Mesodermal cell (in vitro differentiated cells): ENCODE measurements around the gene CACNA1C.

ENCODE experiments used
- H3K27ac ChIP-seq: 2 replicates; pipeline ENCODE4 v1.7.0; 2013; ENCODE audit warnings: mild to moderate bottlenecking, low read depth, low read length, moderate library complexity; ENCODE audit not compliant: severe bottlenecking
- H3K36me3 ChIP-seq: 2 replicates; pipeline ENCODE4 v1.7.1; 2013; ENCODE audit warnings: mild to moderate bottlenecking, low read length, moderate library complexity; ENCODE audit not compliant: control insufficient read depth, insufficient read depth
- H3K4me1 ChIP-seq: one replicate; pipeline ENCODE4 v1.7.1; 2013; ENCODE audit warnings: mild to moderate bottlenecking, low read length; ENCODE audit not compliant: insufficient read depth, control insufficient read depth, poor library complexity, severe bottlenecking
- H3K4me3 ChIP-seq: 2 replicates; pipeline ENCODE4 v1.7.0; 2013; ENCODE audit warnings: low read length, control low read depth, mild to moderate bottlenecking; ENCODE audit not compliant: insufficient read depth, poor library complexity, severe bottlenecking; ENCODE audit errors: extremely low read depth
- H3K9me3 ChIP-seq: 2 replicates; pipeline ENCODE4 v1.7.1; 2013; ENCODE audit warnings: mild to moderate bottlenecking, low read length, moderate library complexity; ENCODE audit not compliant: control insufficient read depth
- WGBS, 2 experiments: methylation state at CpG; one replicate each; pipeline ENCODE4 v1.1.5; 2013; ENCODE audit warnings: missing lambda C conversion rate in 2 of 2; ENCODE audit not compliant: insufficient coverage in 2 of 2; 5-methylcytosine and 5-hydroxymethylcytosine counted together

Gene CACNA1C

DNA sequence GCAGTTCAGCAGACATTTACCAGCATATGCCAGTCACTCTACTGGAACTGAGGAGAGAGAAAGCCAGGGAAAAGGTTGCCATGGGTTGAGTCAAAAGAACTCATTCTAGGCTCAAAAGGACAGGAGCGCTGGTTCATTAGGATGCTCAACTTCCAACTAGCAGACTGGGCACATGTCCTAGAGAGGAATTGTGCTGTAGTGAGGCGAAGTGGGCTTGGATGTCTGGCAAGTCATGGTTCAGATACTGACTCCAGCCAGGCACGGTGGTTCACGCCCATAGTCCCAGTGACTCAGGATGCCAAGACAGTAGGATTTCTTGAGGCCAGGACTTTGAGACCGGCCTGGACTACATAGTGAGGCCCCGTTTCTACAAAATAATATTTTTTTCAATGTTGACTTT is 281.5 kb downstream of the CACNA1C start:
- Histone ChIP-seq H3K4me1 (peaks cover 65% of the 10 kb centered on the region), H3K4me3 (no peak overlapping the region), H3K36me3 (no peaks in the 10 kb centered on the region), H3K27ac (no peak overlapping the region), H3K9me3 (no peaks in the 10 kb centered on the region)
- WGBS, 2 experiments = 97 to 100% methylated on average over 3 to 4 of the region's 6 CpGs

DNA sequence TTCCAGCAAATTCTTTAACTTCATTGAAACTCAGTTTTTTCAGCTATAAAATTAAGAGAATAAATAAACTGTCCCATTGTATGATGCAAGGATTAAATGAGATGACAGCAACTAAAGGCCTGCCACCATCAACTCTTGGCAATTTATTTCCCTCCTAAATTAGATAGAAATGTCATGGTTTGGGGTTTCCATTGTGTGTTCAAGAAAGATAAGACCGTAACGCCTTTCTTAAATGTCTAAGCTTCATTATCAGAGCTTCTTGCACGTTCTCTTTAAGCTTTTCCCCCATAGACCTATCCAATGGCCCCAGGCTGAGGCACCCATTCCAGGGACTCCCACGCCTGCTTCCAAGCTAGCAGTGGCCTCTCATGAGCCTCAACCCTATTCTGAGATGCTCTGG is 281.9 kb downstream of the CACNA1C start:
- 100% methylated on average over 2 of the region's 4 CpGs; no CpG with 5 or more reads in 1 of the 2 experiments for WGBS, 2 experiments
- no peak overlapping the region for H3K4me3 ChIP-seq
- no peaks in the 10 kb centered on the region for H3K36me3 ChIP-seq
- H3K27ac ChIP-seq = peak overlapping the region; percentile 91
- H3K9me3 ChIP-seq = no peaks in the 10 kb centered on the region
- H3K4me1 ChIP-seq = peaks cover 65% of the 10 kb centered on the region

DNA sequence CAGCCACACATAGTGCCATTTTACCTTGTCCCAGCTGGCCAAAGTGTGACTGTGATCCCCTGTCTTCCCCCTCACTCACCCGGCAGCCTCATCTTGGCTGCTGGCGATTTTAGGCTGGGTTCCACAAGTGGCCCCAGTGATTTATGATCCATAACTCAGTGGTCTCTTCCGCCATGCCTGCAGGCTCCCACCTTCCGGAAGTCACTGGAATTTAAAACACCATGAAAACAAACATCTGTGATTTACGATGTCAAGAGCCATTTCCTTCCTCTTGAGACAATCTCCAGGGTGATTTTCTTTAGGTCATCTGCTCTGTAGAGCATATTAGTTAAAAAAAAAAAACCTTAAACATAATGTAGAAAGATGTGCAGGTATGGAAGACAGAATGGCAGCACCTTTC is 282.3 kb downstream of the CACNA1C start:
- H3K4me3 ChIP-seq = no peak overlapping the region
- peak overlapping the region; percentile 91 for H3K27ac ChIP-seq
- WGBS, 2 experiments = 91 to 96% methylated on average over 4 of the region's 5 CpGs
- no peaks in the 10 kb centered on the region for H3K9me3 ChIP-seq
- H3K36me3 ChIP-seq = no peaks in the 10 kb centered on the region
- H3K4me1 ChIP-seq = peaks cover 65% of the 10 kb centered on the region

DNA sequence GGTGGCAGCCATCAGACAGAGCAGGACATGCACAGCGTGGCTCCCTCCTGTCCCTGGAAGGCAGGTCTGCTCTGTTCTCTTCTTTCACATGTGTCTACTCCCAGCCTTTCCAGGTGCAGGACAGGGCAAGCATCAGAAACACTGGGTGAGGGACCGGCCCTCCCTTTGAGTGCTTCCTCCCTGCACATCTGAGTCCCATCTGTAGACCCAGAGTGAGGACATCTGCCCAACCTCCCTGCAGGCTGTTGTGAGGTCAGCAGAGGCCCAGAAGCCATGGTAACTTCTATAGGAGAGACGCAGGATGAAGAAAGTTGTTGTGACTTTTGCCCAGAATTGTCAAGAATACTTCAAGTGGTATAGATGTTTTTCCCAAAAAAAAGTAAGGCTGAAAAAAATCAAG is 282.7 kb downstream of the CACNA1C start:
- WGBS, 2 experiments = 82 to 87% methylated on average over 3 of the region's 3 CpGs
- H3K4me3 ChIP-seq = no peak overlapping the region
- H3K36me3 ChIP-seq = no peaks in the 10 kb centered on the region
- no peaks in the 10 kb centered on the region for H3K9me3 ChIP-seq
- peaks cover 65% of the 10 kb centered on the region for H3K4me1 ChIP-seq
- peak overlapping the region; percentile 91 for H3K27ac ChIP-seq

DNA sequence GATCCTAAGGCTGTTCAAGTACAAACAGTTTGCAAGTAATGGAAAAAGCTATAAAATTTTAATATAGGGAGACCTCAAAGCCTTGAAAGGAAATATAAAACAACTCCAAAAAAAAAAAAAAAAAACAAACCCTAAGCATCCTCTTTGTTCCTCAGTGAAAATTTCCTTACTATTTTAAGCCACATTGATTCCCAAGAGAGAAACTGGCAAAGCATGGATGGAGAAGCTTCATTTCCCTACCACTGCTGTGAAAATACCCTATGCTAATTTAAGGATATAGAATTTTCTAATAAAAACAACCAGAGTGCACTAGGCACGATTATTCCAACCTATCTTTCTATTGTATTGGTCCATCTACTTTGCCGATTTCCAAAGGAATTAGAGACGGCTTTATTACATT is 283.1 kb downstream of the CACNA1C start:
- H3K4me1 ChIP-seq = peaks cover 65% of the 10 kb centered on the region
- no peaks in the 10 kb centered on the region for H3K9me3 ChIP-seq
- H3K4me3 ChIP-seq = no peak overlapping the region
- peak overlapping the region; percentile 91 for H3K27ac ChIP-seq
- no CpG with 5 or more reads among the region's 3 CpGs for WGBS, 2 experiments
- no peaks in the 10 kb centered on the region for H3K36me3 ChIP-seq

DNA sequence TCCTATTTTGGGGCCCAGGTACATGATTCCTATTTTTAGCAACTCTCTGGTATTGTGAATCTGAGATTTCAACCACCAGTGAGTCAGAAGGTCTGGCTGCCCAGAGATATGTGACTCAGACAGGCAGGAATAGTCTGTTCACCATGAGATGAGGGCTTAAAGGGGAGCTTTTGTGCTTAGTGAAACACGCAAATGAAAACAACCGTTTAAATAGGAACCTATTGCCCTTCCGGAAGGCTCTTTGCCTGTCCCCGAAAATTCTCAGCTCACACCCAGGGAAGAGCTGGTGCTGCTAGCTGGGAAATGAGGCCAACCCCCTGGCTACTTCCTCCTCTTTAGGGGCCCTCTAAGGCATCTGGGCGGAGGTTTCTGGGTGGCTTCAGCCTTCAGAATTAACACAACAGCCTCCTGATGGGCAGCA is 283.6 kb downstream of the CACNA1C start:
- 57 to 71% methylated on average over 3 to 4 of the region's 5 CpGs for WGBS, 2 experiments
- H3K36me3 ChIP-seq = no peaks in the 10 kb centered on the region
- no peaks in the 10 kb centered on the region for H3K9me3 ChIP-seq
- peaks cover 68% of the 10 kb centered on the region for H3K4me1 ChIP-seq
- H3K27ac ChIP-seq = peak overlapping the region; percentile 91
- no peak overlapping the region for H3K4me3 ChIP-seq

DNA sequence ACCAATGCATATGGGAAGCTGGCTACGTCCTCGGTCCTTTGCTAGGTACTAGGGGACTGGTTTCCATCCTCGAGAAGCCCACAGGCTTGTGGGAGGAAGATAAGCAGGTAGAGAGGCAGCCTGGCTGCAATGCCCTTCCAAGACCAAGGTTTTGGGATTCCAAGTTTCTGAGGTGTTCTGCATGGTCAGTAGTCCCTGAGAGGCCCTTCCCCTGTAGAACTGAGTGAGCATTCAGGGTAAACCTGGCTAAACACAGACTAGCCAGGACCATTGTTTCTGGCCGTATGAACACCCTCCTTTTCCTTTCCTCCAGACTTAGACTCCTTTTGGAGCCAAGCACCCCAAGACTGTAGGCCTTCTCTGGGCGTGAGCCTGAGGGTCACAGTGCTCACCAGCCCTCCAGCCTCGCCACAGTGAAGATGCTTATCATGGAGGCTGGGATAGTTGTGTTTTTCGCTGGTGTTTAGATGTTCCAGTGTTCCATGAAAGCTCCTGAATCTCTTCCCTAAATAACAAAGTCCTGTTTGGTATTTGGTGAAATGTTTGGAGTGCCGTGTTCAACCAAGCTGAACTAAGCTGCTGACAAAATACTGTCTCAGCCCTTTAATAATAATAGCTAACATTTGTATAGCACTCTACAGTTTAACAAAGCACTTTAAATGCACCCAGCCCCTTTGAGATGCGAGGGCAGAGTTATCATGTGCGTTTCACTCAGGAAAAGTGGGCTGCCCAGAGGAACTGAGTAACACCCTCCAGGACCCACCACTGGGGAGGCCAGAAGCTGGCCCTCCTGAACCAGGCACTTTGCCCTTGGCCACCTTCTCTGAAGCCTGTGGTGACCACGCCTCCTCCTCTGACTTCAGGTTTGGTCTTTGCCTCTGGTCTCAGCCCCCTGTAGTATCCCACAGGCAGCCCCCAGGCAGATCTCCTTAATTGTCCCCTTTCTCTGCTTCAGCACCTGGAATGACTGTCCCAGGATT is 284.5 kb downstream of the CACNA1C start:
- Histone ChIP-seq H3K9me3 (no peaks in the 10 kb centered on the region), H3K36me3 (no peaks in the 10 kb centered on the region), H3K4me1 (peaks cover 72% of the 10 kb centered on the region), H3K27ac (peak overlapping the region; percentile 91), H3K4me3 (no peak overlapping the region)
- WGBS, 2 experiments = 89 to 93% methylated on average over 6 to 8 of the region's 11 CpGs

DNA sequence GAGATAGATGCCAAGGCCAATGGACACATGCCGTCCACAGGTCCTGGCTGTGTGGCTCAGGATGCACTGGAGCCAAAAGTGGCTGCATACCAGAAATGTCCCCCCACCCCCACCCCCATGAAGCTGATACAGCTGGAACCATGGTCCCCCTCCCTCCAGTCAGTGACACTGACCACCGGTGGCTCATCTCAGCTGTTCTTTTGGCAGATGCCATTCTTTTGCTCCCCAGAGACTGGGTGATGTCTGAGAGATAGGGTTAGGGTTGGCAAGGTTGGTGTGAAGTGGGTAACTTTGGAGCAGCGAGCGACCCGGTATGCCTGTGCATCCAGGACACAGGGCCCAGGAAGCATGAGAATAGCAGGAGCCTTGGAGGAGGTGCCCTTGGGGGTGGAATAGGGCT is 285.6 kb downstream of the CACNA1C start:
- Histone ChIP-seq H3K36me3 (no peaks in the 10 kb centered on the region), H3K4me3 (no peak overlapping the region), H3K27ac (no peak overlapping the region), H3K9me3 (no peaks in the 10 kb centered on the region), H3K4me1 (peaks cover 72% of the 10 kb centered on the region)
- WGBS, 2 experiments = 93 to 100% methylated on average over 1 to 3 of the region's 5 CpGs

DNA sequence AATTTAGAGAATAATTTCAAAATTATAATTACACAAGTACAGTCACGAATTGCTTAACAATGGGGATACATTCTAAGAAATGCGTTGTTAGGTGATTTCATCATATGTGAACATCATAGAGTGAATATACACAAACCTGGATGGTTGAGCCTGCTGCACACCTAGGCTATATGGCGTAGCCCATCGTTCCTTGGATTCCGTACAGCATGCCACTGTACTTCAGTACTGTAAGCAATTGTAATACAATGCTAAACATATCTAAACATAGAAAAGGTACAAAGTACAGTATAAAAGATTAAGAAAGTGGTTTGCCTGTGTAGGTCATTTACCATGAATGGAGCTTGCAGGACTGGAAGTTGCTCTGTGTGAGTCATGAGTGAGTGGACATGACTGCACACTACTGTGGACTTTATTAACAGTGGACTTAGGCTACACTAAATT is 286.2 kb downstream of the CACNA1C start:
- WGBS, 2 experiments = 100% methylated on average over 1 of the region's 5 CpGs
- H3K27ac ChIP-seq = no peak overlapping the region

DNA sequence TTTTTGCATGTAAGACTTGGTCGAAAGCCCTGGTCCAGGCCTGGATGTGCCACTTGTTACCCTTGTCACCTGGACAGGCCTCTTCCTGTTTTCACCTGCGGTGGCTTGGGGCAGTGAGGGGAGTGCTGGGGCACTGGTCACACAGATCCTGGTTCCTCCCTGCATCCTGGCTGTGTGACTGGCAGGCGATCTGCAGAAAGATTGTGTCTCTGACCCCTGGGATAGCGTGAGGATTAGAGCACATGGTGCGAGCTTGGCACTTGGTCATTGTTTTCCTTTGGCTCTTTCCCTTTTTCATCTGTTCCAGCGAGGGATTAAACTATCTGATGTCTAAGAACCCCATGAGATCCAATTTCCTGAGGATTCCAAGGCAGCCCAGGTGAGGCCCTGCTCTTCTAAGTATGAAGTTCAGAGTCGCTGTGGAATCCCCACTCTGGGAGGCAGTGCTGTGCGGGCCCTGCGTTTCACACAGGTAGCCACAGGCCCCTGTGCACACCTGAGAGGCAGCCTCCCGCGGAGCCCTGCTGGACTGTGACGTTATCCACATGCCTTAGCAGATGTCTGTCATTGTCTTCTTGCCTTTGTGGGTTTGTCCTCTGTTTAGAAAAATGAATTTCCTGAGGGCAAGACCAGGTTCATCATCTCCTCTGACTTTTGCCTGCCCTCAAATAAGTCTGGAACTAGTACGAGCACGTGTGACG is 288.4 kb downstream of the CACNA1C start:
- 91 to 95% methylated on average over 12 of the region's 15 CpGs for WGBS, 2 experiments
- Histone ChIP-seq H3K9me3 (no peaks in the 10 kb centered on the region), H3K4me1 (peaks cover 51% of the 10 kb centered on the region), H3K36me3 (no peaks in the 10 kb centered on the region), H3K27ac (peak overlapping the region; percentile 34), H3K4me3 (no peak overlapping the region)

More for the DNA sequence above, 286.2 kb downstream of the CACNA1C start:
- Histone ChIP-seq H3K9me3 (no peaks in the 10 kb centered on the region), H3K4me1 (peaks cover 69% of the 10 kb centered on the region), H3K36me3 (no peaks in the 10 kb centered on the region), H3K4me3 (no peak overlapping the region)
